NT2/D1 (cell line): ENCODE measurements around the gene DOCK1.

Experiments used
- SUZ12 ChIP-seq: IDR thresholded peaks from 2 replicates; pipeline ENCODE4 v1.6.1; 2011; ENCODE audit not compliant: insufficient read length, insufficient read depth; ENCODE audit errors: extremely low read depth
- ZNF274 ChIP-seq: IDR thresholded peaks from 2 replicates; pipeline ENCODE4 v1.6.1; 2011; ENCODE audit warnings: mild to moderate bottlenecking, low read depth, low read length

DNA sequence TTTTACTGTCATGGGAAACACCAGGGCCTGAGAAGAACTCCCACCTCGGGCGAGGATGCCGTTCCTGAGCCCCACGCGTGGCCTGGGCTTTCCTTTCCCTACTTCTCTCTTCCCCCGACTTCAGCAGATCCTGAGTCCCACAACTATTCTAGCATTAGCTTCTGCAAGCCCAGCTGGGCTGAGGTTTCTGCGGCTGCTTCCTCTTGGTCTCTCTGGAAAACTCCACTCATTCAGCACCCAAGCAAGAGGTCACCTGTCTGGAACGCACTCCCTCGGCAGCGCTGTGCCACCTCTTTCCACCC, 761 bp upstream of the DOCK1 start:
- TF ChIP-seq SUZ12 (no peak), ZNF274 (no peak)
